Nucleus accumbens (tissue), 56 donors: ENCODE data around the gene KCNJ5.

Source experiments
- DNase-seq, 56 donors: peaks; one replicate each; lab custom pipeline; 2025; lab: John Stamatoyannopoulos, UW

Gene KCNJ5

DNA sequence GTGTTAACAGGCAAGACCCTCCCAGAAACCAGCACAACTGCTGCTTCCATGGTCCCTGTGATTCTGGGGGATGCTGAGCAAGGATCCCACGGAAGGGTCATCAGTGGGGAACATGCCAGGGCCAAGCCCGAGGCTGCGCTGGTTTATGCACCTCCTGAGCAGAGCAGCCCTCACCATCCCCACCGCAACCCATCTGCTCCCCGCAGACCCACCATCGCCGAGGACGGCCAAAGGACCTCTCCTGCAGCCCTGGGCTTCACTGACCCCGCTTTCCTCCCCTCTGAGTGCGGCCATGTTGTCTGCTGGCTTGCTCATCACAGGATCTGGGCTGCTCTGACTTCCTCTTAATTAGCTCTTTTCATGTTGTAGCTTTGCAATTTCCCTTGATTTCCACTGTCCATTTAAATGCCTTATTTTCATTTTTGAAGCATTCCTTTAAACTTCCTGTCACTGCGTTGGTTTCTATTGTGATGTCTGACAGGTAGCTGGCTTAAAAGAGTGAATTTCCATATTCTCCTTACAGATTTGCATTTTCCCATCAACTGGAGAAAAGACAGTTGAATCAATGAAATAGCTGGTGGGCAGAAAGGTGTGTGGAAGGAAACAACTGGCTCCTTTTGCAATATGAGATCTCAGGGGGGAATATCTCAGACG, 36.7 kb downstream of the KCNJ5 start:
- DNase-seq = no peak

DNA sequence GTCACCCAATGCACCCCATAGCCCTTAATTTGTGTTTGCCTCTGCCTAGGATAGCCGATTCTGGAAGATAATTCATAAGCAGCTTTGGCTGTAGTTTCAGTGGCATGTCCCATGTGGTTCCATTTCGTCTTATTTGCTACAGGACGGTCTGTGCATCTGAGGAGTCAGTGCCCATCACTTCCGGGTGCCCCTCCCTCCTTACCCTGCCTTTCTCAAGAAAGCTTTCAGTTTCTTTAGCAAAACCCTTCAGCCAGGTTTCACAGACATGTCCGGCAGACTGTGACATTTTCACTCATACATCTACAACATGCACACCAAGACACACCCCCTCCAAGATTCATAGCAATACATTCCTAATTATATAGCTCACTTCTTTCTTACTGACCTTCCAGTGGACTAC, 37.2 kb downstream of the KCNJ5 start:
- DNase-seq = no peak

DNA sequence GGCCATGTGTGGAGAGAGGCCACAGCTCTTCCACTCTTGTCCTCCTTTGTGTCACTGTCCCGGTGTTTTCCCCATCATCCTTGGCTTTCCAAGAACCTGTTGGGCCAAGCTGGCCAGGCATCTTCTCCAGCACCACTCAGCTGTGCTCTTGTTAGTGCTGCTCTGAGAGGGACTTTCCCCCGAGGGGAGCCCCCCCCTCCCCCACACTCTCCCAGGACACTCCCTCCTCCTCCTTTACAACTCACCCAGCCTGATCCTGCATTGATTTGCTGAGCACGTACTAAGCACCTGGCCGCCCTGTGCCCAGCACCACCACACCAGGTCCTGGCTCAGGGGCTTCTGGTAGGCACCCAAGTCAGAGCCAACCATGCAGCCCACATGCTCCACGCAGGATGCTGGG, 38.3 kb downstream of the KCNJ5 start:
- no peak for DNase-seq

- DNase-seq = no peak
Observed at GRCh38 chr11:128929991-128930390, 38.8 kb downstream of the KCNJ5 start.

DNA sequence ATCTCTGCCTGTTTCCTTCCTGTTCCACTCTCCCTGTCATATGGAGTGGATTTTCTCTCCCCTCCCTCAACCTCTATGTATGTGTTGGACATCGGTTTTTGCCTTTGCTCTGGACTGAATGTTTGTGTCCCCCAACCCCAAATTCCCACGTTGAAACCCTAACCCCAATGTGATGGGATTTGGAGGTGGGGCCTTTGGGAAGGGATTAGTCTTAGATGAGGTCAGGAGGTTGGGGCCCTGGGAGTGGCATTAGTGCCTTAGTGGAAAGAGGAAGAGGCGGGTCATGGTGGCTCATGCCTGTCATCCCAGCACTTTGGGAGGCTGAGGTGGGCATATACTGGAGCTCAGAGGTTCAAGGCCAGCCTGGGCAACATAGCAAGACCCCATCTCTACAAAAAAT, 39.9 kb downstream of the KCNJ5 start:
- DNase-seq = no peak

DNA sequence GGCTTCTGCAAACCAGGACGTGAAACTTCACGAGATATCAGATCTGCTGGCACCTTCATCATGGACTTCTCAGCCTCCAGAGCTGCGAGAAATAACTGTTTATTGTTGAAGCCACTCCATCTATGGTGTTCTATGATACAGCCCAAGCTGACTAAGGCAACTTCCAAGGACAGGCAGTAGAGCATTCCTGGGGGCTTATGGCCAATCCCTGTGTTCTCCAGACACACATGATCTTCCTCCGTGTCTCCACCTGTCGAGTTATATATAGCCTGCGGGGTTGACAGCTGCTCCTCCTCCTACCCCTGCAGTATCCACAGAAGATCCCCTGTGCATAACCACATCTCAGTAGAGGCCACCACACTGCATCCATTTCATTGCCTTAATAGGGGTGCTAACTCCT, 40.5 kb downstream of the KCNJ5 start:
- DNase-seq = no peak

DNA sequence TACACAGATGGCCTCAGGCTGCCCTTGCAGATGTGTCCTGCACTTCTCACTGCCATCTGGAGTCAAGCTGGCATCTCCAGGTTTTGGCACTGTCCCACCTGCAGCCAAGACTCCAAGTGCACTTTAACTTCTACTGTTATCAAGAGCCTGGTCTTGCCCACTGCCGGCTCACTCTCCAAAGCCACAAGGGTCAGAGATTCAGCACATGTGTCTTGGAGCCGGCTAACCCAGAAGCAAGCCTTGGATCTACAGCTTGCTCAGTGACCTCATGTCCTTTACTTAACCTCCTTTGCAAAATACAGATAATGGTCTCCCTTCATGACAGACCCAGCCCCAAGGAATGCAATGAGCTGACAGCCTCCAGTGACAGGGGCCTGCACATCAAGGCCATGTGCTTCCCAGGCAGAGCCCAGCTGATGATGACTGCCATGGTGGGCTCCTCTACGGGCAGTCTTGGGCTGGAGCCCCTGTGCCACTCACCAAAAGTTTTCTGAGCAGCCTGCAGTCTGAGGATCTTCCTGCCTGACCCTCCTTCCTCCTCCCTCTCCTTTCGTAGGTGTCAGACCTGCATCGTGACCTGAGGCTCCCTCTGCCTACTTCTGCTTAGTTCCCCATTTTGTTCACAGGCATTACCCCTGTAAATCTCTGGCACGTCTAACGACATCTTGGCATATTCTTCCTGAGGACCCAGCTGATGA, 42.5 kb downstream of the KCNJ5 start:
- no peak for DNase-seq

DNA sequence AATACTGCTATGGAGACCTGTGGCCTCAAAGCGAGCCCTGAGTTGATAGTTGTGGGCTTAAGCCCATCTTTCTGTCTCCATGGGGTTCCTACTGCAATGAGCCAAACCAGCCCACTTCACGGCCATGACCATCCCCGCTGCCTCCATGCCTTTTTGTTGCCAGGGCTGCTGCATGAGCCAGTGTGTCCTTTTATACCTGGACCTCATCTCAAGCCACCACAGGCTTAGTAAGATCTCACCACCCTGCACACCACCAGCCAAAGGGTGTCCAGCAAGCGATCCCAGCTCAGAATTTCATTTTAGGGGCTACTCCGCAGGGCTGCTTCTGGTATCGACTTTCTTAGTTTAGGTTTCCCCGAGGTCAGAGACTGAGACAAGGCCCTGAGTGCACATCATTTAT, 43.2 kb downstream of the KCNJ5 start:
- DNase-seq = no peak

- no peak for DNase-seq
Observed at GRCh38 chr11:128934926-128935325, 43.8 kb downstream of the KCNJ5 start.

DNA sequence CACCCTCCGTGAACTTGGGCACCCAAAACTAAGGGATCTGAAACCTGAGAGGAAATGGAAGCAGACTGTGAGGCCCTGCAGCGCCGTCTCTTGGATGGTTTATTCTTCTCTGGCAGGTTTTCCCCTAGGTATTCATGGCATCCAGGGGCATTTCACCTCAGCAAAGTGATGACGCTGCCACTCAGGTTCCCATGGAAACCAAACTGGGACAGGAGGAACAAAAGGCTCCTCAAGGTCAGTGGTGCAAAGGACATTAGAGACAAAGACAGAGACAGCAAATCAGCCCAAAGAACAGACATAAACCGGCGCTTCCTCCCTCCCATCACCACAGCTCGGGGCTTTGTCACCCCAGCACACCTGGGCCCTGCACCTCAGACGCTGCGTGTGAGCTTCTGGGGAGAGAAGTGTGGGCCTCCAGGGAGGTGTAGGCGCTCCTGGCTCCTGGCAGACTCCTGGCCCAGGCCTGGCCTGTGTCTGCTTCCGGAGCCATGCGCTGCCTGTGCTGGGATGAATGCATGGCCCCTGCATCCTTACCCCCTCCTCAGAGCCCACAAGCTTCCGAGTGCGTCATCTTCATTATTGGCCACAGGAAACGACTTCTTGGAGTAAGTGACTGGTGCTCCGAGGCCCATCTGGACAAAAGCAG, 45.6 kb downstream of the KCNJ5 start:
- DNase-seq = no peak

DNA sequence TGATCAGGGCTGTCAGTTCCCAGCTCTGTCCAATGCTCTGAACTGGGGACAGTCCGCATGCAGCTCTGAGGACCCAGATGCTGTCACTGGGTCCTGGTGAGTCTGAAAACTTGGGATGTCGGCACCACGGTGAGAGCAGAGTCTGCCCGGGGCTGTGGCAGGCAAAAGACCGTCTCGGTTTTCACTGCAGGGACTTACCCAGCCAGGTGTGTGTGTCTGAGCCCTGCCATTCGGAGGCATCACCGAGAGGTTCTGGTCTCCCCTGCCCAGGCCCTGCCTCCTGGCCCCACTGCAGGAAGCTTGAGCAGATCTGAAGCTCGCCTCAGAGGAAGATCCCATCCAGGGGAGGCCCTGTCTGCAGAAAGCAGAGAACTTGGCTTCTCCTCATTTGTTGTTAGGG, 46.3 kb downstream of the KCNJ5 start:
- no peak for DNase-seq

DNA sequence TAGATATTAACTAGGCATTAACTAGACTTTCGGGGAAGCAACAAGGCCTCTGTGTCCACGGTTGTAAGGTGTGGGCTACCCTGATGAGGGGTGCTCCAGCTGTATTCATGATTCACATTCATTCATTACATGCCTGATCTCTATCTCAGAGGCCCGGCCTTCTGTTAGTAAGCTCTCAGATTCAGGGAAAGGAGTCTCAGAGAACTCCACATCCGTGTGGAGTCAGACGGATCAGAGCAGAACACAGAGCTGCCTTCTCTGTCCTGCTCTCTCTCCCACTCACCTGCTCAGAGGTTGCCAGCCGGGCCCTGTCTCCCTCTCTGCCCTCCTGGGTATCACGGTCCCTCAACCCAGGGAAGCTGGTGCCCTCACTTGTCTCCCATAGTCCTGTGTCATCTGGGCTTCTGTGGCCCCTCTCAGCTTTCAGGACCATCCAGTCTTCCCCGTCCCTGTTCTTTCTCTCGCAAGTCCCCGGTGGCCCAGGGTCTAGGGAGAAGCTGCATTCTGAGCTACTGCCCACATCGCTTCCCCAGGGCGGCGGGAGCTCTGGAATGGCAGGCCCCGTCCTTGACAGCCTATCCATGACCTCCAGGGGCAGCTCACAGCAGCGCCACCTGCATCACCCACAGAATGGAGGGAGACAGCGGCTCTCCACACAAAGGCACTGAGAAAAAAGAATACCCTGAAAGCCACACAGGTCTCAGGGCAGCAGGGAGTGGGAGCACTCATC, 47.2 kb downstream of the KCNJ5 start:
- no peak for DNase-seq

GRCh38 chr11:128939591-128939990, 48.4 kb downstream of the KCNJ5 start:
- no peak for DNase-seq

- DNase-seq = no peak
Observed at GRCh38 chr11:128940156-128940555, 49.0 kb downstream of the KCNJ5 start.

DNA sequence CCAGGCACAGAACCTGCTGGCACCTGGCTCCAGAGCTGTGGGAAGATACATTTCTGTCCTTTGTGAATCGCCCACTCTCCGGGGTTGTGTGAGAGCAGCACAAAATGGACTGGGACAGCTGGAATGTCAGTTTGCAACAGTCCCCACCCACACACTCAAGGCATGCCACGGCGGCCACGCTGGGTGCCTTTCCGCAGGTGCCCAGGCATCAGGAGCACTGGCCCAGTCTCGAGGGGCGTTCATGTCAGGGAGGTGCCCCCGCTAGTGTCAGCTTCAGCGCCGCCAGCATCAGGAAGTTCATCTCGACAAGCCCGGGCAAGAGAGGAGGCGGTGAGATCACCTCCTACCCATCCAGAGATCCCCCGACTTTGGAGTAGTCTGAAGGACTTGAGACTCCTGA, 49.4 kb downstream of the KCNJ5 start:
- no peak for DNase-seq

DNA sequence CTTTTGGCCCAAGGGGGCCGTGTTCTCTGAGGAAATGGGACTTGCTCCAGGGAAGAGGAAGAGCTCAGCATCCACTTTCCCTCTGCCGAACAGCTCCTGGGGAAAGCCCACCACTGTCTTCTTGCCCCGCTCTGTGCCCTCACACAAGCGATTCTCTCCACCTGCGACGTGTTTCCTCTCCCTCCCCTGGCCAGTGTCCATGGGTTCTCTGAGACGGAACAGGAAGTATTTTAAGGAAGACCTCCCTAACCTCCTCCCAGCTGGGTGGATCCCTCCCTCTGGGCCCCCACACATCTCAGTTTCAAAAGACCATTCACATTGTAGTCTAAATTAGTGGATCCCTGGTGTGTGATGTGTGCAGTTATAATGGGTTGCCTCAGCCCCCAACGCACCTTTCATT, 50.0 kb downstream of the KCNJ5 start:
- no peak for DNase-seq

DNA sequence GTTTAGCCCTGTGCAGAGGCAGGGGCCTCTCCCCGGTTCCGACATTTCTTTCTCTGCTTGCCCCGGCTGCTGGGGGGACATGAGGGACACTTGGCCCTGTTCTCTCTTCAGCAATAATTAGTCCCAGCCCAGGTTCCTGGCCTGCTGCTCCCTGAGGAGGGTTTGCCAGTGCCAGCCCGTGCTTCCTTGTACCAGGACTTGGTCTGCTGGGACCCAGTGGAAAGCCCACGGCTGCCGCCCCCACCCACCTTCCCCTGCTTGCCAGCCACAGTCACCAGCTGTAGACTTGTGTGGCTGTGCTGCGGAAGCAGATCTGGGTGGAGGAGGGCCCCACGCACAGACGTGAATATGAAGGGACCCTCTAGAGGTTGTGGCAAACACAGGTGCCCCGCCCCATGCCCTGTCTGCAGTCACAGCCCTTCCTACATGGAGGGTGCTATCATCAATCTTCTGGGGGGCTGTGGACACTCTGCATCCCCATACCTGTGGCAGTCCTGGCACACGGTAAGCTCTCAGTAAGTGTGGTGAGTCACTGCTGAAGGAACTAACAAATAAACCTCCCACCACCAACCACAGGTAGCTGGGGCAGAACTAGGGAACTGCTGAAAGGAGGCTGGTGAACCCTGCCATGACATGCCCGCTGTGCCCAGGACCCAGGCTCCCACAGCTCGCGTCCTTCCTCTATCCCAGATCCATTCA, 50.6 kb downstream of the KCNJ5 start:
- no peak for DNase-seq

DNA sequence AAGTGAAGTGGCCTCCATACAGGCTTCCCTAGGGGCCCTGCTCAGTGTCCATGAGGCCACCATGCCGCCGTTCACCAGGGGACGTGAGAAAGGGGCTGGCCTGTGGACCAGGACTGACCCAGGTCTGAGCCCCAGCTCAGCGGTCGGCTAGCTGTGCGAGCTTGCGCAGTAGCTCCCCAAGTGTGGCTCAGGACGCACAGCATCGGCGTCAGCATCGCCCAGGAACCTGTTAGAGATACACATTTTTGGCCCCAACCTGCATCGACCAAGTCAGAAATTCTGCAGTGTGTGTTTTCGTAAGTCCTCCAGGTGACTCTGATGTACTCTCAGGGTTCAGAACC, 51.1 kb downstream of the KCNJ5 start:
- no peak for DNase-seq

DNA sequence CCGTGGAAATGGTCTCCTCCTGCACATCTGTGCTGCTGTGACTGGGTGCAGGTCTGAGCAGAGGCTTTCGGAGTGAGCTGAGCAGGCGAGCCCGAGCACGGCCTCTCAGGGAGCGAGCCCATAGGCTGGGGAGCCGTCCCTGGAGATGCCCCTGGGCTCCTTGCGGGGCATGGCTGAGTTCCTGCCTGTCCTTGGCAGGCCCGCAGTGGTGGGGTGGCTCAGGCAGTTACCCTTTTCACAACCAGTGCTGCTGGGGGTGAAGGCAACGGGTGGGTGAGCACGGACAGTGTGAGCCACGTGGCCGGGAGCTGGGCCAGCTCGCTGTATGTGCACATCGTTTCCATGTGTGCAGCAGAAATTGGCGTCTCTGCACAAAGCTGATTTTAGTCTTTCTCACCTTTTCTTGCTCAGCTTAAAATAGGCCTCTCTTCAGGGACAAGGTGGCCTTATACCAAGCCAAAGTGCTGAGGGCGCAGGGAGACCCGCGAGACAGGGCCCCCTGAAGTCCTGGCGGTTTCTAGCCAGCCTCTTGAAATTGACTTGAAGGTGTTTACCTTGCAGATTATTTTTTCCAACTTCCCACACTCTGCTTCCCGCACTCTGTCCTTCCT, 51.8 kb downstream of the KCNJ5 start, which contains the start of gene TP53AIP1:
TSS of gene TP53AIP1 (minus strand) at position 55 of the 611 bp plus-strand sequence. CDS start 5,053 bp downstream, outside the sequence.
- no peak for DNase-seq

DNA sequence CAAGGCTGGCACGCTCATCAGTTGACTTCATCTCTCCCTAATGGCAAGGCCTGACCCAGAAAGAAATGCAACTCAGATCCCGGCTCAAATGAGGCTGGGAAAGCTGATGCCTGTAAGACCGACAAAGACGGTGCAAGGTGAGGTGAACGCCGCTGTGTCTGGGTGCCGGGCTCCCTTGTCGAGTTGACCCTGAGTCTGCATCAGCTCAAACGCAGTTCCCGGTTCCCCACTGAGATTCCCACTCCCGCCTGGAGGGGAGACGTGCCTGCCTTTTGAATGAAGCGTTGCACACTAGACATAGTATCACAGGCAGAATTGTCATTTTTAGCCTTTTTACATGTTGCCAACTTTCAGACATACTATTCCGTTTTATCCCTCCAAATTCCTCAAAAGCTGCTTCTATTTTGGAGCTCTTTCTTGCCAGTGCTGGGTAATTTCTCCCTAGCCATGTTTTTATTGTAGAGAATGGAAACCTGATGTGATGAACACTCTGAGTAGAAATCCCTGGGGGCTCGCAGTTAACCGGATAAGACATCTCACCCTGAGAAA, 52.3 kb downstream of the KCNJ5 start:
- DNase-seq = no peak
